Measurements from ENCODE around the gene E2F8.

E2F8 gene

DNA sequence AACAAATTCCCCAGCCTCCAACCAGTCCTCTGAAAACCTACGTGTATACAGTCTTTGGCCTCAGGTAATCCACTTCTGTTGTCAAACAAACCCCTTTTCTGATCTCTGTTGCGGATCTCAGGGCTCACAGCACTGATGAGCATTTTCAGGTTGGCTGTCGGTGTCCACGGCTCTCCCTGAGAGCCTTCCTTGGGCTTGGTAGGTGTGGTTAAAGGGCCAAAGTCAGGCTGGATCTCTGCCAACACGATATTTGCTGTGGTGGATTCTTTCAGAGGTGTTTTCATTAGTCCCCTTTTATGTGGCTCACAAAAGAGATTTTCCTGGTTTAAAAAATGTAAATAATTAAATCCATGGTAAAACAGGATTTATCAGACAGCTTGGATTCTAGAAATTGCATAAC, 2.9 kb downstream of the E2F8 start:
- no peak overlapping the region for H3K9ac ChIP-seq
- no peak overlapping the region for H3K27ac ChIP-seq
- H4K20me1 ChIP-seq: peaks cover 0 to 4% (median 0%) of the 10 kb centered on the region in 11 experiments; a peak in 4 of 22 replicates
- H3K27me3 ChIP-seq: peaks cover 8 to 13% (median 11%) of the 10 kb centered on the region in 11 experiments; a peak in 19 of 22 replicates
- no peaks in the 10 kb centered on the region for H3K9me3 ChIP-seq (replicated peaks in 1 of 11)
- H3K4me1 ChIP-seq: peaks cover 15 to 32% (median 26%) of the 10 kb centered on the region in 10 experiments
- no peak for TF ChIP-seq Cebpa-rat (IDR thresholded peaks at IDR 0.05)
- H3K36me3 ChIP-seq: peaks cover 0 to 67% (median 62%) of the 10 kb centered on the region in 11 experiments; a peak in 20 of 22 replicates
- H3K4me2 ChIP-seq: no peak overlapping the region; a peak in 1 of 22 replicates
- H3K4me3 ChIP-seq: no peak overlapping the region

DNA sequence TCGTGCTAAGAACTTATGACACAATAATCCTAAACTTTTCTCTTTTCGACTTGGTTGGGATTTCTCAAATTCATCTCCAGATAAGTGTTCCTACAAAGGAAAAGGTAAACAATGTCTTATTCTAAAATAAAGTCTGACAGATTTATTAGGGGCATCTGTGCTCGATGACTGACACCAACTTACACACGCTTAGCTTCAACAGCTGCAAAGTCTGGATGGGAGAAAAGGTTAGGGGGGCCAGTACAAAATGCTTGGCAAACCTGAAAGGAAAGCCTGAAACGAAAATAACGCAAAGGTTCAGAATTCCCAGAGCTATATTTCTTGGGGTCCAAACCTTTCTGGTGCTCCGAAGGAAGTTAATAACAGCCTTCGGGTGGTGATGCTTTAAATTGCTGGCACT, 3.4 kb downstream of the E2F8 start:
- Histone ChIP-seq H4K20me1 (peaks cover 0 to 4% (median 0%) of the 10 kb centered on the region in 11 experiments; a peak in 4 of 22 replicates), H3K4me1 (peaks cover 10 to 28% (median 22%) of the 10 kb centered on the region in 10 experiments), H3K27ac (no peak overlapping the region), H3K36me3 (peaks cover 0 to 70% (median 66%) of the 10 kb centered on the region in 11 experiments; a peak in 20 of 22 replicates), H3K4me2 (no peak overlapping the region), H3K9ac (no peak overlapping the region), H3K9me3 (replicated peaks in 1 of 11) (no peaks in the 10 kb centered on the region), H3K4me3 (no peak overlapping the region), H3K27me3 (peaks cover 5 to 9% (median 8%) of the 10 kb centered on the region in 11 experiments; a peak in 19 of 22 replicates)
- no peak for TF ChIP-seq Cebpa-rat (IDR thresholded peaks at IDR 0.05)

DNA sequence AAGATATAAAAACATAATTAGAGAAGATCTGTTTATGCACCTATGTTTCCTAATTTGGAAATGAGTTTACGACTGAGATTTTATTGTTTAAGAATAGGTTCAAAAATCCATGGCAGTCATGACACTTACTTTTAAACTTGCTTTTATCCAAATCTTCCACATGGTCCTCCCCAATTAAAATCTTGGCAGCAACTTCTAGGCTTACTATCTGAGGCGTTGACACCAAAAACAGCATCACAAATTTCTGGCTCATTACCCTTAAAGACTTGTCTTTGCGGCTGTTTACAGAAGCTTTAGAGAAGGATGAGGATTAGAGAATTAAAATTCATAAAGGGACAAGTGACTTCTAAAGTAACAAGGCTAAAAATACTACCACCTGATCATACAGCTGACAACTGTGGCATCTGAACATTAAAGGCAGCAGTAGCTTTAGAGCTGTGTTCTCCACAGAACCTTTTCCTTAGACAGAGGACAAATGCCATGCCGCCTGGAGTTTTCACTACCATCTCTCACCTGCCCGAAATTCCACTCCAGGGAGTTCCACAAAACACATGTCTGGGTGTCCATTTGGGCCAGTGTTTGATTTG, 6.4 kb downstream of the E2F8 start:
- H3K4me1 ChIP-seq: peaks cover 0 to 14% (median 11%) of the 10 kb centered on the region in 10 experiments; a peak in 16 of 20 replicates
- peaks cover 12 to 100% (median 97%) of the 10 kb centered on the region in 11 experiments for H3K36me3 ChIP-seq
- no peak overlapping the region for H3K9ac ChIP-seq
- H3K27me3 ChIP-seq: no peaks in the 10 kb centered on the region
- no peak overlapping the region for H3K27ac ChIP-seq
- peaks cover 0 to 5% (median 0%) of the 10 kb centered on the region in 11 experiments; a peak in 3 of 22 replicates for H4K20me1 ChIP-seq
- H3K4me2 ChIP-seq: no peak overlapping the region
- no peak for TF ChIP-seq Cebpa-rat (IDR thresholded peaks at IDR 0.05)
- no peak overlapping the region for H3K4me3 ChIP-seq
- no peaks in the 10 kb centered on the region for H3K9me3 ChIP-seq (replicated peaks in 1 of 11)

DNA sequence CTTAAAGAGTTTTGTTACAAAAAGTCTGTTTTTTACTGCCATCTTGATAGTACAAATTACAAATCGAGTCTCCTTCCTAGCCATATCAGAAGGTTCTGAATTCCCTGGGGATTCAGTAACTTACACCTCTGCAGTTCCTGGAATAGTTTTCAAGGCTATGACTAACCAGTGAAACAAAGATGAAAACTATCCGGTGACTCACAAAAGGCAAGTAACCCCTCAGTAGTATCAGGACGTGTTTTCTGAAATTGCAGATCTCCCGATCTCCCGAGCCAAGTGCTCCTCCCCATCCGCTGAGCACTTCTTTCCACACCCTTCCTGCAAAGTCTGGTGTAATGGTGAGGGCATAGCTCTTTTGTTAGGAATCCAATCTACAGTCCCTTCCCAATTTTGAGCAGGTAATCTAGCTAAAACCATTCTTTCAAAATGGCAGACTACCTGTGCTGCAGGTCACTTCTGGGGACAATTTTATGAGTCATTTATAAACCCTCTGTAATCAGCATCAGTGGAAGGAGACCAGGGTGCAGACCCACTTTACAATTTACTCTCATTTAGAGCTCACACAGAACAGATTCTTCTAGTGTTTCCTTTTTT, 7.7 kb downstream of the E2F8 start:
- H3K9me3 ChIP-seq (replicated peaks in 1 of 11): no peaks in the 10 kb centered on the region
- H3K4me2 ChIP-seq: no peak overlapping the region
- H3K4me1 ChIP-seq: 0 out of 20 replicates have a peak, but pooled peaks cover 0 to under 1% (median 0%) of the 10 kb centered on the region in 10 experiments
- no peak overlapping the region for H3K9ac ChIP-seq
- H3K27ac ChIP-seq: no peak overlapping the region
- no peaks in the 10 kb centered on the region for H3K27me3 ChIP-seq
- peaks cover 15 to 100% (median 99%) of the 10 kb centered on the region in 11 experiments for H3K36me3 ChIP-seq
- no peak for TF ChIP-seq Cebpa-rat (IDR thresholded peaks at IDR 0.05)
- H4K20me1 ChIP-seq: peaks cover 0 to 12% (median 0%) of the 10 kb centered on the region in 11 experiments; a peak in 2 of 22 replicates
- no peak overlapping the region for H3K4me3 ChIP-seq

DNA sequence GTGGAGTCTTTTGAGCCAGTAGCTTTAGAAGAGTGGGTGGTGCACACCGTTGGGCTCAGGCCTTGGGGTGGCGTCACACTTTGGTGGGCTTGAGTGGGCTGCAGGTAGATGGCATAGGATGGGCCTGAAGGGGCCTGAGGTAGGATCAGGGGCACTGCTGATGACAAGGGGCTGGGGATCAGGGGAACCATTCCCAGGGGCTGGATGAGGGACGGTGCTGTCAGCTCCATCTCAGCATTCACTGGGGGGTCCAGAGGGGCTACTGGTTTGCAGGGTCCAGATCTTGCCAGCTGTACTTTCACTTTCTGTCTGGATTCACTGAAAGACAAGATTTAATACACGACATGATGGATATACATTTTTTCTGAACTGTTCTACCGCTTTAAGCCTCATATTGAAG, 11.1 kb downstream of the E2F8 start:
- no peak for TF ChIP-seq Cebpa-rat (IDR thresholded peaks at IDR 0.05)
- Histone ChIP-seq H3K27ac (no peak overlapping the region), H3K4me1 (no peaks in the 10 kb centered on the region), H3K27me3 (no peaks in the 10 kb centered on the region), H3K36me3 (peaks cover 23 to 100% (median 98%) of the 10 kb centered on the region in 11 experiments), H3K4me2 (no peak overlapping the region), H3K9me3 (replicated peaks in 1 of 11) (no peaks in the 10 kb centered on the region), H3K4me3 (no peak overlapping the region), H4K20me1 (peaks cover 0 to 12% (median 0%) of the 10 kb centered on the region in 11 experiments; a peak in 1 of 22 replicates), H3K9ac (no peak overlapping the region)

DNA sequence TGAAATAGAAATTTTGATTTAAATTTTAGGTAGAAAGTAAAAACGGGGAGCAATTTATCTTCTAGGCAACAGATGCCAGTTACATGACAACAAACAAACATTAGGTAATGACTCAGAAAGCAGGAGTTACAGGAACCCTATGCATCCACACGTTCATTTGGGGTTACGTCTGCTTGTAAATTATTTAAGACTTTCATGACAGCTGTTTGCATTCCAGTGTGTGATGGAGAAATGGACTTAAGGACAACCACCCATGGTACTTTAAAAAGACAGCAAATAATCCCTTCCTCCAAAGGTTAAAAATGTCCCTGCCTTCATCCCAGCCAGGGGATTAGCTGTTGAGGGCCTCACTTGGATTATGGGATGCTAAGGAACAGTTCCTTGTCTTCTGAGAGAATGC, 11.8 kb downstream of the E2F8 start:
- no peaks in the 10 kb centered on the region for H3K27me3 ChIP-seq
- no peak overlapping the region for H3K9ac ChIP-seq

DNA sequence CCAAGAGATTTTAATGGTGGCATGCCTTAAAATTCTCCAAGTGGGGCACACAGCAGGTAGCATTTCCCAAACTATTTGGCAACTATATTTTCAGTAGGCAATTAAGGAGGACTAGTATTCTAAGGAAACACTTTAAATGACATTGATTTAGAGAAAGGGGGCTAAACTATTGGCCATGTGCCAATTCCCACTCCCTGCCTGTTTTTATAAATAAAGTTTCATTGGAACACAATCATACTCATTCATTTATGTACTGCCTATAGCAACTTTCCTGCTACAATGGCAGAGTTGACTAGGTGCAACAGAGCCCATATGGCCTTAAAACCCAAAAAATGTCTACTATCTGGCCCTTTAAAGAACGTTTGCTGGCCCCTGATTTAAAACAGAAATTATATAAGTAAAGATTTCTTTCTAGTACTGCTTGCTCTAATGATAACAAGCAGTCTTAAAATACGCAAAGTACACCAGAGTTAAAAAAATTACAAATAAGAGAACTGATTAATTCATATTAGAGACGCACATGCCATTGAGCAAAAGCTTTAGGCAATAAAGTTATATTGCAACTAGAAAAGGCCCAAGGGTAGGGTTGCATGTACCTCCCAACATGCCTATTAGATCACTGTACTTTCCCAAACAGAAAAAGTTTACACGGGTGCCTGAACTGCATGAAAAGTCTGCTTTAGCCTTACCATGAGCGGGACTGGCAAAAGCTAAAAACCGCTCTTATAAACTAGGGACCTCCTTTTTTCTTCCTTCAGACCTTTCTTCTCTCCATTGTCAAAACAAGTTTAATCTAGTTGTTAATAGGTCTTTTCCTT, 14.2 kb downstream of the E2F8 start:
- Histone ChIP-seq H3K4me2 (no peak overlapping the region), H3K4me1 (no peaks in the 10 kb centered on the region), H3K9ac (no peak overlapping the region), H3K4me3 (no peak overlapping the region), H4K20me1 (peaks cover 0 to 12% (median 0%) of the 10 kb centered on the region in 11 experiments; a peak in 1 of 22 replicates), H3K27ac (no peak overlapping the region), H3K36me3 (peaks cover 30 to 100% (median 94%) of the 10 kb centered on the region in 11 experiments), H3K9me3 (replicated peaks in 1 of 11) (peaks cover 0 to 4% (median 0%) of the 10 kb centered on the region in 11 experiments; a peak in 3 of 22 replicates), H3K27me3 (no peaks in the 10 kb centered on the region)
- TF ChIP-seq Cebpa-rat (IDR thresholded peaks at IDR 0.05): no peak

More for the DNA sequence above, 11.8 kb downstream of the E2F8 start:
- no peak overlapping the region for H3K4me3 ChIP-seq
- peaks cover 0 to 12% (median 0%) of the 10 kb centered on the region in 11 experiments; a peak in 1 of 22 replicates for H4K20me1 ChIP-seq
- no peak overlapping the region for H3K27ac ChIP-seq
- no peaks in the 10 kb centered on the region for H3K4me1 ChIP-seq
- no peak for TF ChIP-seq Cebpa-rat (IDR thresholded peaks at IDR 0.05)
- H3K9me3 ChIP-seq (replicated peaks in 1 of 11): no peaks in the 10 kb centered on the region
- H3K36me3 ChIP-seq: peaks cover 25 to 100% (median 97%) of the 10 kb centered on the region in 11 experiments
- H3K4me2 ChIP-seq: no peak overlapping the region

DNA sequence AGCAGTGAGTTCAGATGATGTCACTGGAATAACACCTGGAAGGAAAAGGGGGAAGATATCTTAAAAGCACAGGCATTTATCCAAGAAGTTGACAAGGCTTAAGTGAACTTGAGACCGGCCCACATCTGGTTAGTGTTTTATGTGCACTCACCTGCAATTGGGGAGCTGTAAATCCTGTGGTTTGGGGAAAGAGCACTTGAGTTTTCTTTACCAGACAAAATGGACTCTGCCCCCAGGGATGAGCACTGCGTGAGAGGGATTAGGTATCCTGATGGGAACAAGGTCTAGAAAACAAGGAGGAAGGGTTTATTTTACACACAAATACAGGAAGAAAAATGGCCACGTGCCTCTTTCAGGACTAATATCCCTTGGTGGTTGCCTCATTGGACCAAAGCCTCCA, 15.2 kb downstream of the E2F8 start:
- peaks cover 26 to 91% (median 84%) of the 10 kb centered on the region in 11 experiments for H3K36me3 ChIP-seq
- H4K20me1 ChIP-seq: peaks cover 0 to 12% (median 0%) of the 10 kb centered on the region in 11 experiments; a peak in 1 of 22 replicates
- no peak for TF ChIP-seq Cebpa-rat (IDR thresholded peaks at IDR 0.05)
- H3K4me2 ChIP-seq: no peak overlapping the region
- H3K9ac ChIP-seq: no peak overlapping the region
- H3K27ac ChIP-seq: no peak overlapping the region
- peaks cover 0 to 4% (median 0%) of the 10 kb centered on the region in 11 experiments; a peak in 3 of 22 replicates for H3K9me3 ChIP-seq (replicated peaks in 1 of 11)
- no peak overlapping the region for H3K4me3 ChIP-seq
- no peaks in the 10 kb centered on the region for H3K4me1 ChIP-seq
- H3K27me3 ChIP-seq: no peaks in the 10 kb centered on the region

DNA sequence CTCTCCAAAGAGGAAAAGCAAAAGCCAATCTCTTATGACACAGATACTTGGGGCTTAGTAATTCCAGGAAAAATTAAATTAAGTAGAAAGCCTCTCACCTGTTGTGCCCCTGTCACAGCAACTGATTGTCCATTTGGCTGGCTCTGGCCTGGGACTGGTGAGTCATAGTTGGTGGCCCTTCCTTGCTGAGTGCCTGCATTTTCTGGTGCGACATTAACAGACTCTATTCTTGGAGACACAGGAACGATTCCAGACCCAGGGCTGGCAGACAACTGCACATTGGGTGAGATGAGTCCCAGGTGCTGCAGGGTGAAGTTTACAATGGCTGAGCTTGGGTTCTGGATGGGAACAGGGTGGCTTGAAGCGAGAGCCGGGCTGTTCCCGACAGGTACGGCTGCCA, 15.6 kb downstream of the E2F8 start:
- H3K9ac ChIP-seq: no peak overlapping the region
- no peak overlapping the region for H3K4me2 ChIP-seq
- H3K4me3 ChIP-seq: no peak overlapping the region
- no peak for TF ChIP-seq Cebpa-rat (IDR thresholded peaks at IDR 0.05)
- H3K9me3 ChIP-seq (replicated peaks in 1 of 11): peaks cover 0 to 4% (median 0%) of the 10 kb centered on the region in 11 experiments; a peak in 3 of 22 replicates
- no peaks in the 10 kb centered on the region for H3K4me1 ChIP-seq
- H3K27ac ChIP-seq: no peak overlapping the region
- peaks cover 26 to 86% (median 79%) of the 10 kb centered on the region in 11 experiments for H3K36me3 ChIP-seq
- H4K20me1 ChIP-seq: peaks cover 0 to 12% (median 0%) of the 10 kb centered on the region in 11 experiments; a peak in 1 of 22 replicates
- H3K27me3 ChIP-seq: no peaks in the 10 kb centered on the region

Measured in BLaER1 treated with 17β-estradiol and CSF1 and Interleukin-3, amounts not matched to agents 10 nM and 100 nM (cell line).